22Rv1 (cell line): Measurements from ENCODE around the gene ATXN1.

Experiments used
- CTCF ChIP-seq: fragments of 450-650 bp; IDR thresholded peaks from 2 replicates; pipeline ENCODE4 v1.5.1; 2017; ENCODE audit warnings: mild to moderate bottlenecking
- ZFX ChIP-seq: fragments of 450-650 bp; IDR thresholded peaks from 2 replicates; pipeline ENCODE4 v1.6.1; 2017; ENCODE audit warnings: antibody characterized with exemption, borderline replicate concordance

GRCh38 chr6:16425881-16426615 lies 335.2 kb downstream of the ATXN1 start:
- TF ChIP-seq CTCF: no peak
- no peak for TF ChIP-seq ZFX
